Measurements from ENCODE around the gene HFE. TPM values are rescaled to one million over a fixed set of nuclear protein-coding genes. Genes with fewer than 3 reads are reported as not detected.
A peak's percentile ranks its signal among the peaks of the same experiment; 100 is the strongest.

The HFE gene
- total RNA-seq, 2 experiments from 2014 or later: 0.69 to 0.72 TPM

DNA sequence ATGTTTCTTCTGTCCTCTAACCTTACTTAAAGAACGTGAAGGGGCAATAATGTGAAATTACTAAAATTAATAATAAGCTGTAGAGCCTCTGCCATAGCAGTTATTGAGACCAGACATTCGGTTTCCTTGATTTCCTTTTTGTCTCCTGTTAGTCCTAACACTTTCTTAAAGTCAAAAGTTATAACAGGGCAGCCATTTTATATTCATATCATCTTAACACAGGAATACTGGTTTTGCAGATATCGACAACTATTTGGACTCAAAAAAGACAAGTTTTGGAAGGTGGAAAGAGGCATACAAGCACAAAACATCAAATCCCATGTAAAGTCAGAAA, 33.5 kb downstream of the HFE start:
- Histone ChIP-seq H3K36me3 (ENCODE audit: insufficient read depth, low read length) (peaks cover 12% of the 10 kb centered on the region), H3K79me2 (ENCODE audit: insufficient read depth, low read depth, low read length) (peaks cover 11% of the 10 kb centered on the region; the same call in 1 of the 2 replicates)
- intact Hi-C loops (cut with micrococcal nuclease; ENCODE audit: unreplicated experiment): loop anchor here (5.0 to 10.0 kb wide), 3 partner anchors 736 to 1772 kb away; a partner anchor contains a TSS

GRCh38 chr6:26121141-26122004, 34.1 kb downstream of the HFE start:
- Histone ChIP-seq H3K9me3 (ENCODE audit: low read length) (no peaks in the 10 kb centered on the region; the same call in 1 of the 2 replicates), H3K9me2 (ENCODE audit: insufficient read depth, low read length) (no peaks in the 10 kb centered on the region), H3K36me3 (ENCODE audit: insufficient read depth, low read length) (peaks cover 12% of the 10 kb centered on the region), H3K27ac (ENCODE audit: low read depth, low read length, poor library complexity, severe bottlenecking) (peak overlapping the region; percentile 99), H3K4me3 (ENCODE audit: low read depth, low read length, poor library complexity, severe bottlenecking) (peak overlapping the region; percentile 72), H4K20me1 (ENCODE audit: insufficient read depth, low read length) (peaks cover 9% of the 10 kb centered on the region), H3K4me1 (ENCODE audit: insufficient read depth, low read length, poor library complexity, severe bottlenecking) (peaks cover 48% of the 10 kb centered on the region), H3K4me2 (ENCODE audit: low read length) (peak overlapping the region; percentile 83), H2AFZ (ENCODE audit: low read length) (peak overlapping the region; percentile 28; the same call in 1 of the 2 replicates), H3K79me2 (ENCODE audit: insufficient read depth, low read depth, low read length) (peaks cover 11% of the 10 kb centered on the region; the same call in 1 of the 2 replicates)
- no peak for DNase-seq (ENCODE audit: low spot score)
- TF ChIP-seq EZH2phosphoT487 (IDR thresholded peaks at IDR 0.05; ENCODE audit: borderline replicate concordance, low read depth, low read length): no peak
- TF ChIP-seq, protein P1, sequence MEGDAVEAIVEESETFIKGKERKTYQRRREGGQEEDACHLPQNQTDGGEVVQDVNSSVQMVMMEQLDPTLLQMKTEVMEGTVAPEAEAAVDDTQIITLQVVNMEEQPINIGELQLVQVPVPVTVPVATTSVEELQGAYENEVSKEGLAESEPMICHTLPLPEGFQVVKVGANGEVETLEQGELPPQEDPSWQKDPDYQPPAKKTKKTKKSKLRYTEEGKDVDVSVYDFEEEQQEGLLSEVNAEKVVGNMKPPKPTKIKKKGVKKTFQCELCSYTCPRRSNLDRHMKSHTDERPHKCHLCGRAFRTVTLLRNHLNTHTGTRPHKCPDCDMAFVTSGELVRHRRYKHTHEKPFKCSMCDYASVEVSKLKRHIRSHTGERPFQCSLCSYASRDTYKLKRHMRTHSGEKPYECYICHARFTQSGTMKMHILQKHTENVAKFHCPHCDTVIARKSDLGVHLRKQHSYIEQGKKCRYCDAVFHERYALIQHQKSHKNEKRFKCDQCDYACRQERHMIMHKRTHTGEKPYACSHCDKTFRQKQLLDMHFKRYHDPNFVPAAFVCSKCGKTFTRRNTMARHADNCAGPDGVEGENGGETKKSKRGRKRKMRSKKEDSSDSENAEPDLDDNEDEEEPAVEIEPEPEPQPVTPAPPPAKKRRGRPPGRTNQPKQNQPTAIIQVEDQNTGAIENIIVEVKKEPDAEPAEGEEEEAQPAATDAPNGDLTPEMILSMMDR (conservative IDR thresholded peaks at IDR 0.05; ENCODE audit: low read length): no peak
- intact Hi-C loops (cut with micrococcal nuclease; ENCODE audit: unreplicated experiment): loop anchor here (2.0 to 10.0 kb wide), 7 partner anchors 77 to 1771 kb away; a partner anchor contains a TSS
- no TSS peak for BruUV-seq (replicated peaks)
- ChIA-PET POLR2A (interaction anchor here (0.7 to 2.9 kb wide), 6 partner anchors 9 to 95 kb away, joined by 3 to 19 read pairs (median 4); a partner anchor contains a TSS), CTCF (ENCODE audit: unreplicated experiment) (no interaction called here)

More for the DNA sequence above, 33.5 kb downstream of the HFE start:
- POLR2A ChIA-PET: interaction anchor here (1.0 to 2.9 kb wide), 7 partner anchors 8 to 1752 kb away, joined by 3 to 19 read pairs (median 5); a partner anchor contains a TSS
- Histone ChIP-seq H4K20me1 (ENCODE audit: insufficient read depth, low read length) (peaks cover 9% of the 10 kb centered on the region), H3K9me2 (ENCODE audit: insufficient read depth, low read length) (no peaks in the 10 kb centered on the region), H3K9me3 (ENCODE audit: low read length) (no peaks in the 10 kb centered on the region; the same call in 1 of the 2 replicates), H3K27ac (ENCODE audit: low read depth, low read length, poor library complexity, severe bottlenecking) (peak overlapping the region; percentile 99), H3K4me2 (ENCODE audit: low read length) (peak overlapping the region; percentile 83), H2AFZ (ENCODE audit: low read length) (peak overlapping the region; percentile 28; the same call in 1 of the 2 replicates), H3K4me1 (ENCODE audit: insufficient read depth, low read length, poor library complexity, severe bottlenecking) (peaks cover 44% of the 10 kb centered on the region), H3K4me3 (ENCODE audit: low read depth, low read length, poor library complexity, severe bottlenecking) (no peak overlapping the region)
- no TSS peak for BruUV-seq (replicated peaks)
- CTCF ChIA-PET (ENCODE audit: unreplicated experiment): no interaction called here
- TF ChIP-seq, protein P1 (conservative IDR thresholded peaks at IDR 0.05; ENCODE audit: low read length): no peak
- TF ChIP-seq EZH2phosphoT487 (IDR thresholded peaks at IDR 0.05; ENCODE audit: borderline replicate concordance, low read depth, low read length): no peak
- DNase-seq (ENCODE audit: low spot score): no peak

Data from OCI-LY7 (cell line).